WTC11 (cell line): ENCODE results near the gene GEMIN7. TPM values are rescaled to one million over a fixed set of nuclear protein-coding genes. Genes with fewer than 3 reads are reported as not detected.

Source experiments
- ATAC-seq: fragments of 200-7000 bp; cut with Tn5 transposase; 2 replicates; pipeline ENCODE4 v1.10.0; 2021; ENCODE audit warnings: mild to moderate bottlenecking, moderate library complexity
- CTCF ChIA-PET: fragments of 300-600 bp; sonication (Branson Sonifier 250); formaldehyde crosslinking; loops from one replicate; lab custom pipeline; 2021; ENCODE audit warnings: antibody characterized with exemption; lab: Charles Lee
- POLR2A ChIA-PET: fragments of 350-600 bp; sonication (Branson Sonifier 250); formaldehyde crosslinking; loops from one replicate; lab custom pipeline; 2021; ENCODE audit warnings: antibody characterized with exemption; lab: Charles Lee
- DNase-seq: peaks from one replicate; pipeline ENCODE4 v3.0.0; 2021; ENCODE audit warnings: low spot score
- H3K27ac Mint-ChIP-seq: 2 replicates; pipeline ENCODE4 v1.8.0; 2021; ENCODE audit warnings: mixed read lengths
- H3K27me3 Mint-ChIP-seq: 2 replicates; pipeline ENCODE4 v1.8.0; 2021; ENCODE audit warnings: low read depth, mild to moderate bottlenecking, moderate library complexity, mixed read lengths
- H3K36me3 Mint-ChIP-seq: 2 replicates; pipeline ENCODE4 v1.8.0; 2021; ENCODE audit warnings: mixed read lengths
- H3K4me1 Mint-ChIP-seq: 2 replicates; pipeline ENCODE4 v1.8.0; 2022; ENCODE audit warnings: mixed read lengths
- H3K4me3 Mint-ChIP-seq: 2 replicates; pipeline ENCODE4 v1.8.0; 2021; ENCODE audit warnings: mild to moderate bottlenecking, moderate library complexity, mixed read lengths
- H3K9me3 Mint-ChIP-seq: 2 replicates; pipeline ENCODE4 v1.8.0; 2021; ENCODE audit warnings: mixed read lengths
- ATF6 ChIP-seq: sonication (generic); formaldehyde crosslinking; IDR thresholded peaks from 2 replicates; pipeline ENCODE4 v1.8.1; 2023; ENCODE audit warnings: mild to moderate bottlenecking, missing genetic modification reagents
- CREB1 ChIP-seq: sonication (generic); formaldehyde crosslinking; IDR thresholded peaks from 2 replicates; pipeline ENCODE4 v1.8.0; 2023; ENCODE audit warnings: mild to moderate bottlenecking, missing genetic modification reagents
- ELF4 ChIP-seq: sonication (generic); formaldehyde crosslinking; IDR thresholded peaks from 2 replicates; pipeline ENCODE4 v1.8.1; 2022; ENCODE audit warnings: low read depth, mild to moderate bottlenecking, moderate library complexity, missing genetic modification reagents
- HMGXB4 ChIP-seq: sonication (generic); formaldehyde crosslinking; IDR thresholded peaks from 2 replicates; pipeline ENCODE4 v1.8.1; 2023; ENCODE audit warnings: mild to moderate bottlenecking, moderate library complexity, missing genetic modification reagents
- IRF2 ChIP-seq: sonication (generic); formaldehyde crosslinking; IDR thresholded peaks from 2 replicates; pipeline ENCODE4 v1.8.0; 2022; ENCODE audit warnings: low read depth, missing genetic modification reagents, borderline replicate concordance
- PREB ChIP-seq: sonication (generic); formaldehyde crosslinking; IDR thresholded peaks from 2 replicates; pipeline ENCODE4 v1.8.1; 2022; ENCODE audit warnings: mild to moderate bottlenecking, missing genetic modification reagents, moderate library complexity, borderline replicate concordance
- SMAD4 ChIP-seq: sonication (generic); formaldehyde crosslinking; IDR thresholded peaks from 2 replicates; pipeline ENCODE4 v1.8.0; 2022; ENCODE audit warnings: mild to moderate bottlenecking, missing genetic modification reagents
- TCF7 ChIP-seq: sonication (generic); formaldehyde crosslinking; IDR thresholded peaks from 2 replicates; pipeline ENCODE4 v1.8.0; 2022; ENCODE audit warnings: mild to moderate bottlenecking, low read depth, missing genetic modification reagents, moderate library complexity
- TEAD1 ChIP-seq: sonication (generic); formaldehyde crosslinking; IDR thresholded peaks from 2 replicates; pipeline ENCODE4 v1.8.0; 2022; ENCODE audit warnings: mild to moderate bottlenecking, missing genetic modification reagents
- ZNF121 ChIP-seq: sonication (generic); formaldehyde crosslinking; IDR thresholded peaks from 2 replicates; pipeline ENCODE4 v1.8.0; 2023; ENCODE audit warnings: missing genetic modification reagents
- ZNF219 ChIP-seq: sonication (generic); formaldehyde crosslinking; IDR thresholded peaks from 2 replicates; pipeline ENCODE4 v1.8.0; 2023; ENCODE audit warnings: missing genetic modification reagents, mild to moderate bottlenecking, borderline replicate concordance
- ZNF232 ChIP-seq: sonication (generic); formaldehyde crosslinking; IDR thresholded peaks from 2 replicates; pipeline ENCODE4 v1.8.0; 2022; ENCODE audit warnings: mild to moderate bottlenecking, missing genetic modification reagents
- total RNA-seq: library from RNA; stranded (reverse); gene quantifications from 3 replicates; pipeline ENCODE4 v1.2.3, GENCODE V29; 2021
- TF ChIP-seq, protein P1 (sequence below): fragments of 250-450 bp; sonication (Bioruptor Pico); IDR thresholded peaks from 2 replicates; pipeline ENCODE4 v1.8.0; 2021; ENCODE audit warnings: mild to moderate bottlenecking
- TF ChIP-seq, protein P2 (sequence below): sonication (generic); formaldehyde crosslinking; IDR thresholded peaks from 2 replicates; pipeline ENCODE4 v1.8.1; 2022; ENCODE audit warnings: low read depth, missing genetic modification reagents, borderline replicate concordance
- TF ChIP-seq, protein P3 (sequence below): fragments of 250-450 bp; sonication (Bioruptor Pico); IDR thresholded peaks from 2 replicates; pipeline ENCODE4 v2.1.2; 2022; ENCODE audit warnings: mild to moderate bottlenecking, moderate library complexity
- TF ChIP-seq, protein P4 (sequence below): sonication (generic); formaldehyde crosslinking; IDR thresholded peaks from 2 replicates; pipeline ENCODE4 v1.8.0; 2023; ENCODE audit warnings: mild to moderate bottlenecking, missing genetic modification reagents
- TF ChIP-seq, protein P5 (sequence below): fragments of 250-450 bp; sonication (Bioruptor Pico); IDR thresholded peaks from 2 replicates; pipeline ENCODE4 v1.9.0; 2021; ENCODE audit warnings: mild to moderate bottlenecking
- TF ChIP-seq, protein P6 (sequence below): sonication (generic); formaldehyde crosslinking; IDR thresholded peaks from 2 replicates; pipeline ENCODE4 v1.8.1; 2022; ENCODE audit warnings: mild to moderate bottlenecking, moderate library complexity, missing genetic modification reagents

The GEMIN7 gene
- total RNA-seq, 1 experiment from 2014 or later, result 55.0 TPM

DNA sequence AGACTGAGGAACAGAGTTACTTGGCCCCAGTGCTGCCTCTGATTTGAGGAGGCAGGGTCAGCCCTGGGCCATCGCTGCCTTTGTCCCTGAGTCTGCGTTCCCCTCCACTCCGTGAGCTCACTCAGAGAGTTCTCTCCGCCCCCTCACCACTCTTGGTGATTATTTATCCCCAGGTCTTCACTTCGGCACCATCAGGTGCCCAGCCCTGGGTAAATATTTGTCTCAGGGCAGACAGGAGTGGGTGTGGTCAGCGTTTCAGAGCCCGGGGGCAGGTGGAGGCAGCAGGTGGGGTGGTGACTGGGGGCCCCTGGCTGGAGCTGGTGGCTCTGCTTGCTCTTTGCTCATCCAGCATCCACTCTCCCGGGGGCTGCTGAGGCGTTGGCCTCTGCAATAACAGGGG is 34.6 kb downstream of the GEMIN7 start (continued):
- TF ChIP-seq, protein P1, sequence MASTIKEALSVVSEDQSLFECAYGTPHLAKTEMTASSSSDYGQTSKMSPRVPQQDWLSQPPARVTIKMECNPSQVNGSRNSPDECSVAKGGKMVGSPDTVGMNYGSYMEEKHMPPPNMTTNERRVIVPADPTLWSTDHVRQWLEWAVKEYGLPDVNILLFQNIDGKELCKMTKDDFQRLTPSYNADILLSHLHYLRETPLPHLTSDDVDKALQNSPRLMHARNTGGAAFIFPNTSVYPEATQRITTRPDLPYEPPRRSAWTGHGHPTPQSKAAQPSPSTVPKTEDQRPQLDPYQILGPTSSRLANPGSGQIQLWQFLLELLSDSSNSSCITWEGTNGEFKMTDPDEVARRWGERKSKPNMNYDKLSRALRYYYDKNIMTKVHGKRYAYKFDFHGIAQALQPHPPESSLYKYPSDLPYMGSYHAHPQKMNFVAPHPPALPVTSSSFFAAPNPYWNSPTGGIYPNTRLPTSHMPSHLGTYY (CRISPR knock-in tag), result no peak
- no peak for TF ChIP-seq ELF4 (CRISPR knock-in tag)
- TF ChIP-seq, protein P2, sequence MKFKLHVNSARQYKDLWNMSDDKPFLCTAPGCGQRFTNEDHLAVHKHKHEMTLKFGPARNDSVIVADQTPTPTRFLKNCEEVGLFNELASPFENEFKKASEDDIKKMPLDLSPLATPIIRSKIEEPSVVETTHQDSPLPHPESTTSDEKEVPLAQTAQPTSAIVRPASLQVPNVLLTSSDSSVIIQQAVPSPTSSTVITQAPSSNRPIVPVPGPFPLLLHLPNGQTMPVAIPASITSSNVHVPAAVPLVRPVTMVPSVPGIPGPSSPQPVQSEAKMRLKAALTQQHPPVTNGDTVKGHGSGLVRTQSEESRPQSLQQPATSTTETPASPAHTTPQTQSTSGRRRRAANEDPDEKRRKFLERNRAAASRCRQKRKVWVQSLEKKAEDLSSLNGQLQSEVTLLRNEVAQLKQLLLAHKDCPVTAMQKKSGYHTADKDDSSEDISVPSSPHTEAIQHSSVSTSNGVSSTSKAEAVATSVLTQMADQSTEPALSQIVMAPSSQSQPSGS, result no peak
- TF ChIP-seq ATF6, result no peak
- TF ChIP-seq HMGXB4 (CRISPR knock-in tag), result no peak
- TF ChIP-seq SMAD4, result no peak
- no peak for TF ChIP-seq TEAD1 (CRISPR knock-in tag)
- TF ChIP-seq, protein P3, sequence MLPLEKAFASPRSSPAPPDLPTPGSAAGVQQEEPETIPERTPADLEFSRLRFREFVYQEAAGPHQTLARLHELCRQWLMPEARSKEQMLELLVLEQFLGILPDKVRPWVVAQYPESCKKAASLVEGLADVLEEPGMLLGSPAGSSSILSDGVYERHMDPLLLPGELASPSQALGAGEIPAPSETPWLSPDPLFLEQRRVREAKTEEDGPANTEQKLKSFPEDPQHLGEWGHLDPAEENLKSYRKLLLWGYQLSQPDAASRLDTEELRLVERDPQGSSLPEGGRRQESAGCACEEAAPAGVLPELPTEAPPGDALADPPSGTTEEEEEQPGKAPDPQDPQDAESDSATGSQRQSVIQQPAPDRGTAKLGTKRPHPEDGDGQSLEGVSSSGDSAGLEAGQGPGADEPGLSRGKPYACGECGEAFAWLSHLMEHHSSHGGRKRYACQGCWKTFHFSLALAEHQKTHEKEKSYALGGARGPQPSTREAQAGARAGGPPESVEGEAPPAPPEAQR (CRISPR knock-in tag), result no peak
- TF ChIP-seq ZNF232 (CRISPR knock-in tag), result no peak

DNA sequence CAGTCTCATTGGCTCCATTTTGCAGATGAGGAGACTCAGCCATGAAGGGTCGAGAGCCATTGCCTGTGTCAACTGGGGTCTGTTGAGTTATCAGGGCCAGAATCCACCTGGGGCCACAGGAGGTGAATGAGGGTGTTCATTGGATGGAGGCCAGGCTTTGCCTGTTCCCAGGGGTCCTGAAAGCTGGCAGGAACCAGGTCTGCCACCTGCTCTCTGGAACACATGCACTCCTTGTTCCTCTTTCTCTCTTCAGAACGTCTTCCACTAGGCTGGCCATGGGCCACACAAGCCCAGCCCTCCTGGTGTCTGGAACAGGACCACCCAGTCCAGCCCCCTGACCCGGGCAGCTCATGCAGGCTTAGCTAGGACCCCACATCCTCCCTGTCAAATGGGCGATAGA is 35.1 kb downstream of the GEMIN7 start:
- DNase-seq, result no peak
- no peak overlapping the region for H3K4me3 Mint-ChIP-seq
- POLR2A ChIA-PET, result no interaction called here
- H3K27ac Mint-ChIP-seq, result peak overlapping the region; percentile 36; the same call in 1 of the 2 replicates
- H3K4me1 Mint-ChIP-seq, result peaks cover 10% of the 10 kb centered on the region; the same call in 1 of the 2 replicates
- no peak for ATAC-seq
- no peaks in the 10 kb centered on the region for H3K27me3 Mint-ChIP-seq
- no peaks in the 10 kb centered on the region for H3K36me3 Mint-ChIP-seq
- H3K9me3 Mint-ChIP-seq, result no peaks in the 10 kb centered on the region
- CTCF ChIA-PET, result interaction anchor here (1.0 to 2.6 kb wide), 3 partner anchors 11 to 54 kb away, joined by 3 to 17 read pairs (median 4); no protein-coding TSS in a partner anchor
- no peak for TF ChIP-seq CREB1
- no peak for TF ChIP-seq HMGXB4 (CRISPR knock-in tag)
- TF ChIP-seq ZNF232 (CRISPR knock-in tag), result no peak
- TF ChIP-seq, protein P4, sequence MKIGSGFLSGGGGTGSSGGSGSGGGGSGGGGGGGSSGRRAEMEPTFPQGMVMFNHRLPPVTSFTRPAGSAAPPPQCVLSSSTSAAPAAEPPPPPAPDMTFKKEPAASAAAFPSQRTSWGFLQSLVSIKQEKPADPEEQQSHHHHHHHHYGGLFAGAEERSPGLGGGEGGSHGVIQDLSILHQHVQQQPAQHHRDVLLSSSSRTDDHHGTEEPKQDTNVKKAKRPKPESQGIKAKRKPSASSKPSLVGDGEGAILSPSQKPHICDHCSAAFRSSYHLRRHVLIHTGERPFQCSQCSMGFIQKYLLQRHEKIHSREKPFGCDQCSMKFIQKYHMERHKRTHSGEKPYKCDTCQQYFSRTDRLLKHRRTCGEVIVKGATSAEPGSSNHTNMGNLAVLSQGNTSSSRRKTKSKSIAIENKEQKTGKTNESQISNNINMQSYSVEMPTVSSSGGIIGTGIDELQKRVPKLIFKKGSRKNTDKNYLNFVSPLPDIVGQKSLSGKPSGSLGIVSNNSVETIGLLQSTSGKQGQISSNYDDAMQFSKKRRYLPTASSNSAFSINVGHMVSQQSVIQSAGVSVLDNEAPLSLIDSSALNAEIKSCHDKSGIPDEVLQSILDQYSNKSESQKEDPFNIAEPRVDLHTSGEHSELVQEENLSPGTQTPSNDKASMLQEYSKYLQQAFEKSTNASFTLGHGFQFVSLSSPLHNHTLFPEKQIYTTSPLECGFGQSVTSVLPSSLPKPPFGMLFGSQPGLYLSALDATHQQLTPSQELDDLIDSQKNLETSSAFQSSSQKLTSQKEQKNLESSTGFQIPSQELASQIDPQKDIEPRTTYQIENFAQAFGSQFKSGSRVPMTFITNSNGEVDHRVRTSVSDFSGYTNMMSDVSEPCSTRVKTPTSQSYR (CRISPR knock-in tag), result no peak
- TF ChIP-seq, protein P5, sequence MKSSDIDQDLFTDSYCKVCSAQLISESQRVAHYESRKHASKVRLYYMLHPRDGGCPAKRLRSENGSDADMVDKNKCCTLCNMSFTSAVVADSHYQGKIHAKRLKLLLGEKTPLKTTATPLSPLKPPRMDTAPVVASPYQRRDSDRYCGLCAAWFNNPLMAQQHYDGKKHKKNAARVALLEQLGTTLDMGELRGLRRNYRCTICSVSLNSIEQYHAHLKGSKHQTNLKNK (CRISPR knock-in tag), result no peak
- no peak for TF ChIP-seq IRF2
- no peak for TF ChIP-seq TCF7
- TF ChIP-seq, protein P6, sequence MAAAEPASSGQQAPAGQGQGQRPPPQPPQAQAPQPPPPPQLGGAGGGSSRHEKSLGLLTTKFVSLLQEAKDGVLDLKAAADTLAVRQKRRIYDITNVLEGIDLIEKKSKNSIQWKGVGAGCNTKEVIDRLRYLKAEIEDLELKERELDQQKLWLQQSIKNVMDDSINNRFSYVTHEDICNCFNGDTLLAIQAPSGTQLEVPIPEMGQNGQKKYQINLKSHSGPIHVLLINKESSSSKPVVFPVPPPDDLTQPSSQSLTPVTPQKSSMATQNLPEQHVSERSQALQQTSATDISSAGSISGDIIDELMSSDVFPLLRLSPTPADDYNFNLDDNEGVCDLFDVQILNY (CRISPR knock-in tag), result no peak
- TF ChIP-seq ZNF219 (CRISPR knock-in tag), result no peak
- no peak for TF ChIP-seq ZNF121 (CRISPR knock-in tag)
- TF ChIP-seq PREB (CRISPR knock-in tag), result no peak
- TF ChIP-seq, protein P2, result no peak
- no peak for TF ChIP-seq ELF4 (CRISPR knock-in tag)
